HG03469 (cell line): ENCODE measurements around the gene CCT3.
"Not testable (repeated sequence)": the region's sequence is repeated elsewhere in the genome, so short reads cannot be mapped to it uniquely, and the experiment has no call there.

Source experiments
- ATAC-seq: cut with Tn5 transposase; IDR thresholded peaks from one replicate; pipeline ENCODE4 v1.9.1; 2021; ENCODE audit warnings: mild to moderate bottlenecking, moderate library complexity, moderate number of reproducible peaks; ENCODE audit not compliant: unreplicated experiment

CCT3 gene

GRCh38 chr1:156368889-156369684 is 31.0 kb upstream of the CCT3 start, which contains the start of gene RHBG:
Gene RHBG (plus strand): TSS chr1:156369211. CDS start chr1:156369250, 39 bp downstream.
- ATAC-seq: no peak

GRCh38 chr1:156368157-156368658 is 30.1 kb upstream of the CCT3 start:
- ATAC-seq: no peak

GRCh38 chr1:156367383-156368156 is 29.5 kb upstream of the CCT3 start:
- ATAC-seq: no peak

GRCh38 chr1:156366378-156367166 is 28.5 kb upstream of the CCT3 start:
- no peak for ATAC-seq

- ATAC-seq: no peak
These were observed 27.7 kb upstream of the CCT3 start for GRCh38 chr1:156365754-156366153.

GRCh38 chr1:156360534-156360933 is 22.4 kb upstream of the CCT3 start:
- ATAC-seq: no peak

- ATAC-seq: no peak
These were observed 21.9 kb upstream of the CCT3 start for GRCh38 chr1:156359973-156360372.

- ATAC-seq: no peak
These were observed 21.2 kb upstream of the CCT3 start for GRCh38 chr1:156359249-156359648.

GRCh38 chr1:156358641-156359040 is 20.5 kb upstream of the CCT3 start:
- ATAC-seq: no peak

GRCh38 chr1:156357977-156358376 is 19.9 kb upstream of the CCT3 start:
- ATAC-seq: no peak

- ATAC-seq: no peak
These were observed 18.9 kb upstream of the CCT3 start for GRCh38 chr1:156356875-156357534.

GRCh38 chr1:156356262-156356874 is 18.3 kb upstream of the CCT3 start:
- no peak for ATAC-seq

GRCh38 chr1:156352481-156352880 is 14.4 kb upstream of the CCT3 start:
- not testable (repeated sequence) for ATAC-seq

- ATAC-seq: no peak
These were observed 9.2 kb upstream of the CCT3 start for GRCh38 chr1:156347331-156347730.

GRCh38 chr1:156346636-156347035 is 8.5 kb upstream of the CCT3 start:
- ATAC-seq: no peak

- not testable (repeated sequence) for ATAC-seq
These were observed 7.9 kb upstream of the CCT3 start for GRCh38 chr1:156346035-156346434.

- no peak for ATAC-seq
These were observed 6.3 kb upstream of the CCT3 start for GRCh38 chr1:156344409-156344808.

GRCh38 chr1:156342166-156342955 is 4.3 kb upstream of the CCT3 start:
- no peak for ATAC-seq

- no peak for ATAC-seq
These were observed 258 bp downstream of the CCT3 start for GRCh38 chr1:156337888-156338179.
